BLaER1 treated with 17β-estradiol and CSF1 and Interleukin-3, amounts not matched to agents 10 nM and 100 nM (cell line): ENCODE data around the gene ATP2C2.

Source experiments
- H3K27ac ChIP-seq, 11 experiments: shearing (Covaris generic); formaldehyde crosslinking; 2 replicates each; pipeline ENCODE4 v1.8.1; 2022
- H3K27me3 ChIP-seq, 11 experiments: shearing (Covaris generic); formaldehyde crosslinking; 2 replicates each; pipeline ENCODE4 v1.8.1; 2022
- H3K36me3 ChIP-seq, 11 experiments: shearing (Covaris generic); formaldehyde crosslinking; 2 replicates each; pipeline ENCODE4 v1.8.1; 2022
- H3K4me1 ChIP-seq, 10 experiments: shearing (Covaris generic); formaldehyde crosslinking; 2 replicates each; pipeline ENCODE4 v1.8.1; 2022
- H3K4me2 ChIP-seq, 11 experiments: shearing (Covaris generic); formaldehyde crosslinking; 2 replicates each; pipeline ENCODE4 v1.8.1; 2022
- H3K4me3 ChIP-seq, 10 experiments: shearing (Covaris generic); formaldehyde crosslinking; 2 replicates each; pipeline ENCODE4 v1.8.1; 2022
- H3K9ac ChIP-seq, 11 experiments: shearing (Covaris generic); formaldehyde crosslinking; 2 replicates each; pipeline ENCODE4 v1.8.1; 2022
- H3K9me3 ChIP-seq, 11 experiments: shearing (Covaris generic); formaldehyde crosslinking; replicated peaks in 1 of 11; 2 replicates each; pipeline ENCODE4 v1.8.1; 2022
- H4K20me1 ChIP-seq, 11 experiments: shearing (Covaris generic); formaldehyde crosslinking; 2 replicates each; pipeline ENCODE4 v1.8.1; 2022
- Cebpa-rat ChIP-seq, 11 experiments: shearing (Covaris generic); IDR thresholded peaks; 2 replicates each; pipeline ENCODE4 v1.8.1; 2022

Gene ATP2C2

DNA sequence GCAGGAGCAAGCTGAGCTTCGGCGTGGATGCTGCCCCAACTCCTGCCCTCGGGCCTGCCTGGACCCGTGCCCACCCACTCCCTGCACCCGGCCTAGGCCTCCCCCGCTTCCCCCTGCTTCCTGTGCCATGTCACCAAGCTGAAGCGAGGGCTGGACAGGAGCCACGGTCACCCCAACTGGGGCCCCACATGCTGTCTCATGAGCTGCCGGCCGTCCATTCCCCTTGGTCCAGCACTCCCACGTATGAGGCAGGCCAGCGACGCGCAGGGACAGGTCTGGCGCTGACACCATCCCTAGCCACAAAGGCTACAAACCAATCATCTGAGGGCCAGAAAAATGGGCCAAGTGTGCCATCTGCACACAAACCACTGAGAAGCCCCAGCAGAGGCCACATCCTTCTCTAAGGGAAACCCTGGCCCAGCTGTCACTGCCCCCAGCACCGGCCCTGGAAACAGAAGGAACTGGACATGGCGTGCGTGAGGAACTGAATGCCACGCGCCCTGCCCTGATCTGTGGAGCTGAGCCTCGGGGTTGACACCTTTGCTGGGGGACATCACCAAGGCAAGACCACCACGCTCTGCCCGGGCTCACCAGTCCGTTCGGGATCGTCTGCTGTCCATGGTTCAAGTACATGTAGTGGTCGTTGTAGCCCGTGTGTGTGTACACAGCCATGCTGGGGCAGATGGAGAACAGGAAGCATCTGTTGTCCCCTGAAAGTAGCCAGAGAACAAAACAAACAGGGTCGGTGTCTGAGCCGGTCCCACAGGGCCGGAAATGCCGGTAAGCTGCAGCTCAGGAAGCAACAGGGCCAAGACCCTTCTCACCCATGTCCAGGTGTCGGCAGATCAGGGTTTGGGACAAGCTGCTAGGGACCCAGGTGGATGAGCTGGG lies 113.9 kb downstream of the ATP2C2 start:
- TF ChIP-seq Cebpa-rat (IDR thresholded peaks at IDR 0.05) = no peak
- H3K9me3 ChIP-seq = no peaks in the 10 kb centered on the region
- H3K4me2 ChIP-seq = peak overlapping the region in 8 of 11 experiments; percentile 40 to 63 (median 56); a peak in 15 of 22 replicates
- H4K20me1 ChIP-seq = peaks cover 0 to 12% (median 0%) of the 10 kb centered on the region in 11 experiments; a peak in 1 of 22 replicates
- no peaks in the 10 kb centered on the region for H3K27me3 ChIP-seq
- peak overlapping the region in 2 of 11 experiments; percentile 5 to 17; a peak in 2 of 22 replicates for H3K27ac ChIP-seq
- H3K36me3 ChIP-seq = peaks cover 13 to 81% (median 37%) of the 10 kb centered on the region in 11 experiments; a peak in 20 of 22 replicates
- peak overlapping the region in 6 of 11 experiments; percentile 7 to 37 (median 24); a peak in 6 of 22 replicates for H3K9ac ChIP-seq
- no peak overlapping the region for H3K4me3 ChIP-seq
- peaks cover 7 to 30% (median 21%) of the 10 kb centered on the region in 10 experiments; a peak in 18 of 20 replicates for H3K4me1 ChIP-seq

- H3K4me2 ChIP-seq = peak overlapping the region in 8 of 11 experiments; percentile 40 to 63 (median 56); a peak in 15 of 22 replicates
- no peaks in the 10 kb centered on the region for H3K27me3 ChIP-seq
- H3K36me3 ChIP-seq = peaks cover 19 to 90% (median 39%) of the 10 kb centered on the region in 11 experiments; a peak in 20 of 22 replicates
- no peak overlapping the region for H3K4me3 ChIP-seq
- H4K20me1 ChIP-seq = peaks cover 0 to 12% (median 0%) of the 10 kb centered on the region in 11 experiments; a peak in 1 of 22 replicates
- peak overlapping the region in 7 of 11 experiments; percentile 7 to 47 (median 19); a peak in 7 of 22 replicates for H3K9ac ChIP-seq
- H3K4me1 ChIP-seq = peaks cover 6 to 30% (median 21%) of the 10 kb centered on the region in 10 experiments; a peak in 18 of 20 replicates
- H3K9me3 ChIP-seq = no peaks in the 10 kb centered on the region
- H3K27ac ChIP-seq = peak overlapping the region in 2 of 11 experiments; percentile 5 to 17; a peak in 2 of 22 replicates
- TF ChIP-seq Cebpa-rat (IDR thresholded peaks at IDR 0.05) = no peak
Measured at GRCh38 chr16:84482951-84483881, 114.9 kb downstream of the ATP2C2 start.

DNA sequence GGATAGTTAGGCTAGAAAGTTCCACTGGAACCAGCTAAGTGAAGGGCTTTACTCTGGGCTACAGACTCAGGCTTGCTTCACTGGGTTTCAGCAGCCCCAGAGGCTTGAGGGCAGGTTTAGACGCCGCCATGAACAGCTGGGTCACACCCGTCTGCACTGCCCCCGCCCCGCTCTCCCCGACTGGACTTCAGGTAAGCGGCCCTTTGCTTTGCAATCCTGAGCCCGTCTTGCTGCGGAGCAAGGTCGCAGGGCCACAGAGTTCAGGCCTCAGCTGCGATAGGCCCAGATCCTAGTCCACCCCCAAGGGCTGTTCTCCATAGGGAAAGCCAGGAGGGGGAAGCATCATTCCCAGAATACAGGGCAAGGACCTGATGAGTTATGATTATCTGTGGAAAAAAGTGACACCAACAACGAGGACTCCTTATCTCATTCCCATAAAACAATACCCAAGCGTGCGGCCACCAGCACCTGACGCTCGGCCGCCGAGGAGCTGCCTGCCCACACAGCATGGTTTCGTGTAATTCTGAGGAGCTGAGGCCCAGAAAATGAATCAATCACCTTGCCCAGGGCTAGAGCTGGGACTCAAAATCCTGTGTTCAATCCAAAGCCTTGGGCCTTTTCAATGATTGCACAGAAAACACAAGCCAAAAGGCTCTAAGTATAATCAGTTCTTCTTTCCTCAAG lies 115.7 kb downstream of the ATP2C2 start:
- Histone ChIP-seq H3K27me3 (no peaks in the 10 kb centered on the region), H3K36me3 (peaks cover 25 to 93% (median 40%) of the 10 kb centered on the region in 11 experiments; a peak in 20 of 22 replicates), H4K20me1 (peaks cover 0 to 9% (median 0%) of the 10 kb centered on the region in 11 experiments; a peak in 1 of 22 replicates), H3K4me3 (no peak overlapping the region), H3K4me1 (peaks cover 0 to 26% (median 22%) of the 10 kb centered on the region in 10 experiments; a peak in 16 of 20 replicates), H3K27ac (peak overlapping the region in 1 of 11 experiments; percentile 17; a peak in 1 of 22 replicates), H3K9ac (peak overlapping the region in 5 of 11 experiments; percentile 7 to 47 (median 12); a peak in 3 of 22 replicates), H3K9me3 (no peaks in the 10 kb centered on the region), H3K4me2 (peak overlapping the region in 3 of 11 experiments; percentile 47 to 63 (median 61); a peak in 4 of 22 replicates)
- TF ChIP-seq Cebpa-rat (IDR thresholded peaks at IDR 0.05) = no peak

GRCh38 chr16:84484579-84485254 lies 116.4 kb downstream of the ATP2C2 start:
- 0 out of 22 replicates have a peak overlapping the region, but pooled peaks of 1 of the 11 experiments have one; percentile 17 for H3K27ac ChIP-seq

DNA sequence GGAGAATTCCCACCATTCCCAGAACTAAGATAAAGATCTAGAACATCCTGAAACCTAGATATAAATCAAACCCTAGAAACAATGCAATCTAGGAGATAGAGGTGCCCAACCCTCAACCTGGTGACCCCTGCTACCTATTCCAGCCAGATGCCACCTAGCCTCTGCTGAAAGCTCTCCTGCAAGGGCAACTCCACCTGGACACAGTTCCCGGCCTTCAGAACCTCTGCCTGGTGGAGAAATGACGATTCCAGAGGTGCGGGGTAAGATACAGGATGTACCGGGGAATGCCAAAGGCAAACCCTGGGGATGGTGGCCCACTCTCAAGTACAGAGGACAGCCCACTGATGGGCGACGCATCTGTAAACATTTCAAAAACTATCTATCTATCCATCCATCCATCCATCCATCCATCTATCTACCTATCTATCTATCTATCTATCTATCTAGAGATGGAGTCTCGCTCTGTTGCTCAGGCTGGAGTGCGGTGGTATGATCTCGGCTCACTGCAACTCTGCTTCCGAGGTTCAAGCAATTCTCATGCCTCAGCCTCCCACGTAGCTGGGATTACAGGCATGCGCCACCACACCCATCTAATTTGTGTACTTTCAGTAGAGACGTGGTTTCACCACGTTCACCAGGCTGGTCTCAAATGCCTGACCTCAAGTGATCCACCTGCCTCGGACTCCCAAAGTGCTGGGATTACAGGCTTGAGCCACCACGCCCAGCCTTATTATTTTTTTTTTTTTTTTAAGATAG lies 117.1 kb downstream of the ATP2C2 start:
- TF ChIP-seq Cebpa-rat (IDR thresholded peaks at IDR 0.05) = no peak
- H3K9ac ChIP-seq = no peak overlapping the region
- no peak overlapping the region for H3K4me2 ChIP-seq
- no peaks in the 10 kb centered on the region for H3K27me3 ChIP-seq
- H3K36me3 ChIP-seq = peaks cover 26 to 93% (median 49%) of the 10 kb centered on the region in 11 experiments; a peak in 20 of 22 replicates
- H3K27ac ChIP-seq = no peak overlapping the region
- H3K4me1 ChIP-seq = peaks cover 0 to 35% (median 30%) of the 10 kb centered on the region in 10 experiments; a peak in 16 of 20 replicates
- H3K4me3 ChIP-seq = no peak overlapping the region
- H4K20me1 ChIP-seq = peaks cover 0 to 9% (median 0%) of the 10 kb centered on the region in 11 experiments; a peak in 1 of 22 replicates
- no peaks in the 10 kb centered on the region for H3K9me3 ChIP-seq

More at GRCh38 chr16:84484579-84485254, 116.4 kb downstream of the ATP2C2 start:
- Histone ChIP-seq H3K9me3 (no peaks in the 10 kb centered on the region), H3K36me3 (peaks cover 25 to 93% (median 47%) of the 10 kb centered on the region in 11 experiments; a peak in 20 of 22 replicates), H3K27me3 (no peaks in the 10 kb centered on the region), H3K4me1 (peaks cover 0 to 33% (median 28%) of the 10 kb centered on the region in 10 experiments; a peak in 16 of 20 replicates), H3K4me2 (no peak overlapping the region), H3K9ac (0 out of 22 replicates have a peak overlapping the region, but pooled peaks of 1 of the 11 experiments have one; percentile 31), H3K4me3 (no peak overlapping the region), H4K20me1 (peaks cover 0 to 9% (median 0%) of the 10 kb centered on the region in 11 experiments; a peak in 1 of 22 replicates)
- TF ChIP-seq Cebpa-rat (IDR thresholded peaks at IDR 0.05) = no peak

- no peaks in the 10 kb centered on the region for H3K9me3 ChIP-seq
- no peaks in the 10 kb centered on the region for H3K27me3 ChIP-seq
- H3K4me1 ChIP-seq = peaks cover 0 to 35% (median 30%) of the 10 kb centered on the region in 10 experiments; a peak in 16 of 20 replicates
- H3K4me3 ChIP-seq = no peak overlapping the region
- H3K36me3 ChIP-seq = peaks cover 26 to 93% (median 45%) of the 10 kb centered on the region in 11 experiments; a peak in 20 of 22 replicates
- no peak overlapping the region for H3K27ac ChIP-seq
- peaks cover 0 to 9% (median 0%) of the 10 kb centered on the region in 11 experiments; a peak in 1 of 22 replicates for H4K20me1 ChIP-seq
- H3K4me2 ChIP-seq = no peak overlapping the region
- H3K9ac ChIP-seq = no peak overlapping the region
- TF ChIP-seq Cebpa-rat (IDR thresholded peaks at IDR 0.05) = no peak
Measured at GRCh38 chr16:84486126-84486525, 117.8 kb downstream of the ATP2C2 start.
